OCI-M1 (cell line): ENCODE measurements around the gene COL9A1.
"Not testable (repeated sequence)": the region's sequence is repeated elsewhere in the genome, so short reads cannot be mapped to it uniquely, and the experiment has no call there.

Experiments
- DNase-seq: peaks from one replicate; lab custom pipeline; 2025; lab: John Stamatoyannopoulos, UW

Gene COL9A1

DNA sequence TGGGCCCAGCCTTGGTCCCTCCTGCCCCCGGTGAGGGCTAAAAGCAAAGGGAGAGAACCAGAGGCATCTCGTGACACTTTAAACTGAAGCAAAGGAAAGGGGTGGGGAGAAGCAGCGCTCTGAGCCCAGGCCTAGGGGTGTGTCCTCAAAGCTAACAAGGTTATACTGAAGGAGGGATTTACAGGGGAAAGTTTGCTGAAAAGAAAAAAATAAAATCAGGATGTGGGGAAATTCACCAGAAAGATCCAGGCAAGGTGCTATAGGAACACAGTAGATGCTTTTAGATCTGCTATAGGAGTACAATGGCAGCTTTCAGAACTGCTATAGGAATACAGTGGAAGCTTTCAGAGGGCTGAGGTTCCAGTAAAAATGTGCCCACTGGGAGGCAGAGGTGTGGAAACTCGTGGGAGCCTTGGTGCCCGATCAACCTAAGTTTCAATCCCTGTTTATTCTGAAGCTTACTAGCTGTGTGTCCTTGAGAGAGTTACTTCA, at the start of gene COL9A1:
COL9A1 (minus strand) TSS at position 51 of the 492 bp plus-strand sequence. CDS start 160 bp downstream, outside the sequence.
- no peak for DNase-seq

DNA sequence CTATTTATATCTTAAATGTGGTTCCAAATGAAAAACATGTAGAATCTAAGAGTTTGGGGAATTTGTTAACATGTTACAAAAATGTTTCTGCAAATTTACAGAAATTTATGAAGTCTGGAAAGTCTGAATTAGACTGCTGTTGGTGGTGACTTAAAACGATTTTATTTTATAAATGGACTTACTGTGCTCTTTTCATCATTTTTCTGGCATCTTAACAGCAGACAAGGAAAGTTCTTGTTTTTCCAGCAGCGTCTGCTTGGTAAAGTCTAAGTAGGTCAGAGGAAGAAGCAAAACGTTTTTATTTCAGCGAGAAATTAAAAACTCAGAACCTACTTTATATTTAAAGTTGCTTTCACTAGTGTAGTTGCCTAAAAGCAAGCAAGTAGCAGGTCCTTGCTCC, 48.6 kb upstream of the COL9A1 start:
- DNase-seq = no peak

DNA sequence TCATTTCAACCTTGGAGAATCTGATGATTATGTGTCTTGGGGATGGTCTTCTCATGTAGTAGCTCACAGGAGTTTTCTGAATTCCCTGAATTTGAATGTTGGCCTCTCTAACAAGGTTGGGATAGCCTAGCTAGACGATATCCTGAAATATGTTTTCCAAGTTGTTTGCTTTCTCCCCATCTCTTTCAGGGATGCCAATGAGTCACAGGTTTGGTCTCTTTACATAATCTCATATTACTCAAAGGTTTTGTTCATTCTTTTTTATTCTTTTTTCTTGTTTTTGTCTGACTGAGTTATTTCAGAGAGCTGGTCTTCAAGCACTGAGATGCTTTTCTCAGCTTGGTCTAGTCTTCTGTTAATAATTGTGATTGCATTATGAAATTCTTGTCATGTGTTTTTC, 42.7 kb upstream of the COL9A1 start:
- DNase-seq = no peak

DNA sequence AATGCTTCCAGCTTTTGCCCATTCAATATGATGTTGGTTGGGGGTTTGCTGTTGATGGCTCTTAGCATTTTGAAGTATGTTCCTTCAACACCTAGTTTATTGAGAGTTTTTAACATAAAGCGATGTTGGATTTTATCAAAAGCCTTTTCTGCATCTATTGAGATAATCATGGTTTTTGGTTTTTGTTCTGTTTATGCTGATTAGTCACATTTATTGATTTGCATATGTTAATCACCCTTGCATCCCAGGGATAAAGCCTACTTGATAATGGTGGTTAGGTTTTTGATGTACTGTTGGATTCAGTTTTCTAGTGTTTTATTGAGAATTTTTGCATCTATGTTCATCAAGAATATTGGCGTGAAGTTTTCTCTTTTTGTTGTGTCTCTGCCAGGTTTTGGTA, 40.4 kb upstream of the COL9A1 start:
- no peak for DNase-seq

DNA sequence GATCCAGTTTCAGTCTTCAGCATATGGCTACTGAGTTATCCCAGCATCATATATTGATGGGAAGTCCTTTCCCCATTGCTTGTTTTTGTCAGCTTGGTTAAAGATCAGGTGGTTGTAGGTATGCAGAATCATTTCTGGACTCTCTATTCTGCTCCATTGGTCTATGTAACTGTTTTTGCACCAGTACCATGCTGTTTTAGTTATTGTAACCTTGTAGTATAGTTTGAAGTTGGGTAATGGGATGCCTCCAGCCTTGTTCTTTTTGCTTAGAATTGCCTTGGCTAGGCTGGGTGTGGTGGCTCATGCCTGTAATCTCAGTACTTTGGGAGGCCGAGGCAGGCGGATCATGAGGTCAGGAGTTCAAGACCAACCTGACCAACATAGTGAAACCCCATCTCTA, 36.9 kb upstream of the COL9A1 start:
- DNase-seq = not testable (repeated sequence)

DNA sequence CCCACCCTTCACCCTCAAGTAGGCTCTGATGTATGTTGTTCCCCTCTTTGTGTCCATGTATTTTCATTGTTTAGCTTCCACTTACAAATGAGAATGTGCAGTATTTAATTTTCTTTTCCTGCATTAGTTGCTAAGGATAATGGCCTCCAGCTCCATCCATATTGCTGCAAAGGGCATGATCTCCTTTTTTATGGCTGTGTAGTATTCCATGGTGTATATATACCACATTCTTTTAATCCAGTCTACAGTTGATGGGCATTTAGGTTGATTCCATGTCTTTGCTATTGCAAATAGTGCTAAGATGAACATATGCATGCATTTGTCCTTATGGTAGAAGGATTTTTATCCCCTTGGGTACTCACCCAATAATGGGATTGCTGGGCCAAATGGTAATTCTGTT, 35.9 kb upstream of the COL9A1 start:
- no peak for DNase-seq

DNA sequence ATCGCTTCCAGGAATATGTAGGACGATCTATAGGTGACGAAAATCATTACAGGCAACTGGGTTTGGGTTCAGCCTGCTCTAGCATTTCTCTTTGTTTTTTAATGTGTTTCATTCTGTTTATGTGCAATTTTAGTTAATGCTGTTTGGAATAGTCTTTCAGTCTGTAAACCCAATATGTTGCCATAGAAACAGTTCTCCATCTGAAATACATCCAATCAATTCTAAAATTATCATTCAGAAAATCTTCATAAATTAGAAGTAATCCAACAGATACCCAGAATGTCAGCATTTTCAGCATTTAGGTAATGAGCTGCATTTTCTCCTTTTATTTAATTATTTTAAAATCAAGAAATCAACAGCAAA, 34.8 kb upstream of the COL9A1 start:
- no peak for DNase-seq

DNA sequence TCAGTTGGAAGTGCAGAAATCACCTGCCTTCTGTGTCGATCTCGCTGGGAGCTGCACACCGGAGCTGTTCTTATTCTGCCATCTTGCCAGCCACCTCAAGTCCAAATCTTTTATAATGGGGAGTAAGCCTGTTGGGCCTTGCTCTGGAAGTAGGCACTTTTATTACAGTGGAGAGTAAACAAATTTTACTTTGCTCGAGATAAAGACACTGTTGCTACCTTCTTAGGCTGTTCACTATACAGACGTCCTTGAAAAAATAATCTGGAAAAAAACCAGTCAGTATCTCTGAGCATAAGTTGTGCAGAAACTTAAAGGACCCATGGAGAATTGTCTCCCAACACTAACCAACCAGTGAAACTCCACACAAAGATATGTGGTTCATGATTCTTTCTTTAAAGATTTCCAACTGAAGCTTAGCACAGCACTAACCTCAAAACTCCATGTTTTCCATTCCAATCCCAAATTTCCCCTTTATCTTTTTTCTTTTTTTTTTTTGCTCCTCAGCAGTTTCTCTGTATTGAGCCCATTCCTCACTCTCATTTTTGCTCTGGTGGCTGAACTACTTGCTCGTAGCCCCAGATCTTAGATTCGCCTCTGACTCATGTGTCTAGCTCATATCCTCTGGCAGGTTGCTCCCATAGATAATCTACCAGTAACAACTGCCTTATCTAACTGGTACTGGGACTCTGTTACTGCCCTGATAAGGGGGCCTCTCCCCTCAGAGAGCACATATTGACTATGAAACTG, 34.3 kb upstream of the COL9A1 start:
- DNase-seq = peak; percentile 98

DNA sequence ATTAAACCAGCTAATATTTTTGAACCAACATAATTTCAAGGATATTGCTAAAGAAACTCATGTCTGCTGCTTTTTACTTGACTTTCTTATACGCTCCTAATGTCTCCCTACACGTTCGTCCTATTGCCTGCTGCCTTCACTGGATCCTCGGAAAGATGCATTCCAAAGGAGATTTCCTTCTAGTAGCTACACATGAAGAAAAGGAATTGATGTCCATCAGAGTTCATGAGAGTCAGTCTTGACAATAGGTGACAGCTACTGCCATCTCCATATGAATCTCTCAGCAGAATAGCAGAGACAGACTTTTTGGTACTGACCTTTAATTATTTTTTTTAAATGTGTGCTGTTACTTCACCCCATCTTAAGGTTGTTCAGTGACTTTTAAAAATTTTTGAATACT, 24.2 kb upstream of the COL9A1 start:
- DNase-seq = no peak

DNA sequence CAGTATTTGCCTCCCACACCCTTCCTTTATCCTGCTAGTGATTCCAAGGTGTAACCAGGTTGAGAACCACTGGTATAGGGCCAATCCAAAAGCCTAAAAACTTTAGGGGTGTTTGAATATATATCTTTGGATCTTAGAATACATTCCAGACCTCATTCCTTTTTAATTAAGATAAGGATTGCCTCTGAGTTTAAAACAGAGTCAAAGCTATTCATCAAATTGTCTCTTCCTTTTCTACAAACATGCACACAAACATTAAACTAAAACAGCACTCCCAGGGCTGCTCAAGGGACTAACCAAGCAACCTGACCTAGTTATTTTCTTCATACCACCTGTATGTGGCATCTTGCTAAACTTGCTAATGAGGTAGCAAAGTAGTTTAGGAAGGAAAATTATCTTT, 22.1 kb upstream of the COL9A1 start:
- no peak for DNase-seq

DNA sequence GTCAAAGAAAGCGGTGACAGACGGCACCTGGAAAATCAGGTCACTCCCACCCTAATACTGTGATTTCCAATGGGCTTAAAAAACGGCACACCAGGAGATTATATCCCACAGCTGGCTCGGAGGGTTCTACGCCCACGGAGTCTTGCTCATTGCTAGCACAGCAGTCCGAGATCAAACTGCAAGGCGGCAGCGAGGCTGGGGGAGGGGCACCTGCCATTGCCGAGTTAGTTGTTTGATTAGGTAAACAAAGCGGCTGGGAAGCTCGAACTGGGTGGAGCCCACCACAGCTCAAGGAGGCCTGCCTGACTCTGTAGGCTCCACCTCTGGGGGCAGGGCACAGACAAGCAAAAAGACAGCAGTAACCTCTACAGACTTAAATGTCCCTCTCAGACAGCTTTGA, 14.9 kb upstream of the COL9A1 start:
- DNase-seq = not testable (repeated sequence)

DNA sequence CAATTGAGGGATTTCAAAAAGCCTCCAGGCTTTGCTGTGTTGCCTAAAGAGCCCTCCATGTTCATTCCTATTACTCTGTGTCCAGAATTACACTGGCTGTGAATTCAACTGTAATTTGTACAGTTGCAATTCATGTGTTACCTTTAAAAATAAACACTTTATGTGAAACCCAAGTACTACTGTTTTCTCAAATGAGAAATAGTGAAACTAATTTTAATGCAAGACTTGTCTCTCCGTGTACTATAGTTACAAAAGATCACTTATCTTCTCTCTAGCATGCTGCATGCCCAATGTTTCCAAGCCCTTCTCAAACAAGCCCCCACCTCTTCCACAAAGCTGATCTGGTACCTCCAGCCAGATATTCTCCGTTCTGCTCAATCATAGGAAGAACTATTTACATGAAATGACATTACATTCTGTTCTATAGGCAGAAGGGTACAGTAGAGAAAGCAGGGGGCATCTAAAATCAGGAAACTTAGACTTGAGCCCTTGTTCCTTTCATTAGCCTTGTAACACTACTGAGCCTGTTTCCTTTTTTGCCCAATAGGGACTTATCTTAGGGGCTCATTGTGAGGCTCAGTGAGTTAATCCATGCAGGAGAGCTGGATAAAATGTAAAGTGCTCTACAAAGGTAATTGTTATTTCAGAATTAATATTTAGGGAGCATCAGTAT, 12.3 kb upstream of the COL9A1 start:
- DNase-seq = peak; percentile 32

DNA sequence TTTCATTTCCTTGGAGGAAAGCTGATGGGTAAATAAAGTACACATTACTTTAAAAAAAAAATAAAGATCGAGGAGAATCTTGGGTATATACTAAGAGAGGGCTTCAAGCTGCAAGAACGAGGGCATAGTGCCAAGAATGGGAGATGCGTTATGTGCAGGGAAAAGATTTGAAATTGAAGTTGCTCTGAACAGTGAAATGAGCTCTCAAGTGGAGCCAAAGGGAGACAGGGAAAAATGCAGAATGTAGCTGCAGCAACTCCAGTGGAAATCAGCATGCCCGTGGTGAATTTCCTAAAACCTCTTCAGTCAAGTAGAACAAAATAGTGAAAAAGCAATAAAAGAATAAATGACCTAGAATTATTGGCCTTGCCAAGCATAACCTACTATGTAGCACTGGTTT, 11.4 kb upstream of the COL9A1 start:
- DNase-seq = no peak

DNA sequence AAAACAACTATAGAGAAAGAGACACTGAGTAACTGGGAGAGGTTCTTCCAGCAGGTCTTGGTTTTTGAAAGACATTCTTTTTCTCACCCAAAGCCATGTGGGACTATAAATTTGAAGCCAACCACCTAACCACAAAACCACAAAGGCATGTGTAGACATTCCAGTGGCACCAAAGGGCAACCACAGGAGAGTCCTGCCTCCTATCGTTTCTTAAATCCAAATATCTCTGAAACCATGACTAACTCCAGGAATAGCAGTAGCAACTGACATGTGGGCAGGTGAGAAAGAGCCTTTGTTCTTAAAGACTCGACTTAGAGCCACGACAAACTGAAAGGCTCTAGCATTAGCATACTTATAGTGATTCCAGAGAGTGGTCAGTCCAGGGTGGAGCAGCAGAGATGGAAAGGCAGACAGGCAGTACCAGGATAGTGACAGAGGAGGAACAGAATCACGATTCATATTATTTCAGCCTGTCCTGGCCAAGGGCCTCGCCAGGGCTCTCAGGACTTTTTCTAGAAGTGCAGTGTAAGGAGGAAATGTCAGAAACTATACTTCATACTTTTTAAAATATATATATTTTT, 9.4 kb upstream of the COL9A1 start:
- peak; percentile 93 for DNase-seq

DNA sequence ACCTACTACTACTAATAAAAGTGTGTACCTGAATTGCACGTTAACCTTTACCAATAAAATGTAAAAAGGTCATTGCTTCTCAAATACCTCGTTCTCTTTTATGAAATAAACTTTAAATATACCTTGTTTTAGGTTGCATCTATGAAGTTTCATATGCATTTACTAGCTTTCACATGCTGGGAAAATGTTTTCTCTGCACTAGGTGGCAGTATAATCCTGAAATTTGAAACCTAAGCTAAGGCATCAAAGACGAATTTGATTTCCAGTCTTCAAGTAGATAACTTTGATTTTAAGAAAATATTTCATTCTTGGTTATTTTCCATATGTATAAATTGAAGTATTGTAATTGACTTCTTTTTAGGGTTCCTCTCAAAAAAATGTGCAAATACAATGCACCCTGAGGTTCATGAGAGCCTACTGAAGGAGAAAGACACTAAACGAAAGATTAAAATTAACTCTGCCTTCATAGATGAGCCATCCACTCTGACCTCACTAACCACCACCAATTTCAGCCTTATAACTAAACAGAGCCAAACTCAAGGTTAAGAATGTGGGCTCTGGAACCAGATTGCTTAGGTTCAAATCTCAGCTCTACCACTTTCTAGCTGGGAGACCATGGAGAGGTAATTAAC, 7.3 kb upstream of the COL9A1 start:
- DNase-seq = peak; percentile 82

DNA sequence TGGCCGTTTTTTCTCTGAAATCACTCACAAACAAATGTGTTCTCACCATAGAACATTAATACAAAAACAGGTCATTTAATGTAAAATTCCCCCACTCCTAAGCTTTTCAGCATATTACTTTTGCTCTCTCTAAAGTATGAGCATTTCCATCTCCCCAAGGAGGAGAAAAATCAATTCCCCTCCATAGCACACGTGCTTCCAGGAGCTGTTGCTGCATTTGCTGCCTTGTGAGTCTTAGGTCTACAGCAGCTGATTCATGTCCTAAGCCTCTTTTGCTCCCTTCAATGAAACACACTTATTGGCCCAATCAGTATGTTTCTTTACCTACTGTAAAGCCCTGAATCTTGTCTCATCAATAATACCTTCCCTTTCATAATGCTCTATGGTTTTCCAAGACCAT, 6.4 kb upstream of the COL9A1 start:
- DNase-seq = no peak

DNA sequence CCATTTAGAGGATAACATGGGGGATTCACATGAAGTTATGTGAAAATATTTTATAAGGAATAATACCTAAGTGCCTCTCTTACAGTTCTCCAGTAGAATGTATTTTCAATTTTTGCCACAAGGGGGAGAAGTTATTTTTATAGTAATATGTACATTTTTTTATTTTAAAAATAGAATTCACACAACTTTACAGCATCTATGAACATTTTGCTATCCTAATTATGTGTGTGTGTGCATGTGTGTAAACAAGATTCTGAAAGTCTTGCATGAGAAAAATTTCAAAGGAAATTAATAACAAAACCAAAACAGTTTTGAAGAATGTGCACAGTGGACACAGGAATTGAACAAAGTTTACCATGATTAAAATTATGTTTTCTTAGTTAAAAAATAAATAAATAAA, 5.3 kb upstream of the COL9A1 start:
- peak; percentile 51 for DNase-seq

DNA sequence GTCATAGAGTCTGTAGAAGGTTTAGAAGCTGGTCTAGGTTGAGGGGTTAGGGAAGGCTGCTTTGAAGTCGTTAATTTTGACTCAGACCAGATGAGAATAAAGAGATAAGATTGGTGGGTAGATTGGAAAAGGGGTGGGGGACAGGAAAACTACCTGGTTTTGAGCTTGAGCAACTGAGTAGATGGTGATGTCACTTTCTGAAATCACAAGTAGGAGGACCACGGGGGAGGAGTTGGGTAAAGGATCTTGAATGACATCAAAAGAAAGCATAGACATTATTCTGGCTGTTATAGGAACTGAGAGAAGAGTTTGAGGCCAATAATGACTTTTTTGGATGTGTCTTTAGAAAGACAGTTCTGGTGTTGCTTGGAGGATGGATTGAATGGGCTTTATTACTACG, 4.1 kb upstream of the COL9A1 start:
- DNase-seq = peak; percentile 29

DNA sequence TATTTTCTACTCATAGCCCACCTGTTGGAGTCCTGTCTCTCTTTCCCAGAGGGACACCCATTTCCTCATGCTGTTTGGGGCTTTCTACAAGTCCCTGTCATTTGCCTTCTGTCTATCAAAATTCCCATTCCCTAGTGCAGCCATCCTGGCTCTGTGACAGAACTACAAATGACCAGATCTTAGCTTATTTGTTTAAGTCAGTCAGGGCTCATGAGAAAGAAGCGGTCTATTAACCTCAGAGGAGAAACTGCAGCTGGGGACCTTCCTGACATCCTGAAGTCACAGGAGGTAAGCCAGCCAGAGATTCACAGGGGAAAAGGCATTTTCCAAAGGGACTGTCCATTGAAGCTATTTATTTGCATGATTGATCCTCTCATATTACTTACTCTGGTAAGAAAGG, 1.7 kb upstream of the COL9A1 start:
- no peak for DNase-seq

DNA sequence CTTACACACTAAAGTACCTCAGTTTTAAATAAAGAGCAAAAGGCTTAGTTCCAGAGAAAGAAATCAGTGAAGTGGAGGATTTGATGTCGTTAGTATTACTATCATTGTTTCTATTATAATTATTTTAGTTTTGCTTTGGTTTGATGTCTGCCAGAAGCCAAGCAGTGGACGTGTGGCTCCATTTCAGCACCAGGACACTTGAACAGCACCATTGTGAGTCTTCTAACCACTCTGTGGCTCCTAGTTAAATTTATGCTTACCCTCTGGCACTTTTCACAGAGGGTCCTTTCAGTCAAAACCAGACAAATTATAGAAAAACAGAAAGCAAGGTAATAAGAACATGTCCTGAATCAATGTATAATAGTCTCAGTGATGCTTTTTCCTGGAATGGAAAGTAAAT, 3.4 kb downstream of the COL9A1 start:
- peak; percentile 29 for DNase-seq

DNA sequence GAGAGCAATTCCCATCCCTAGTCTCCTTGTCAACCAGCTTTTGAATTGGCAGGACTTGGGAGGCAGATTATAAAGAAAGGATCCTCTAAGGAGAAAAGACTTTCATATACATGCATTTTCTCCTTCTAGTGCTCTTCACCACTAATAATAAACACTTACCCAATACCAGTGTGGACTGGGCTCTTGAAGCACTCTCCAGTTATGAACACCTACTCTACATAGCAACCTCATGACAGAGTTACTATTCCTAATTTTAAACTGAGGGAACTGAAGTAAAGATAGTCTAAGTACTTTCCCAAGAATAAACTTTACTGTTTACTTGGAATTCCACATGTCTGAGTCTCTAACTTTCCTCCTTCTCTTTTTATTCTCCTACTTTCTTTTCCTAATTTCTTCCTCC, 4.8 kb downstream of the COL9A1 start:
- no peak for DNase-seq

DNA sequence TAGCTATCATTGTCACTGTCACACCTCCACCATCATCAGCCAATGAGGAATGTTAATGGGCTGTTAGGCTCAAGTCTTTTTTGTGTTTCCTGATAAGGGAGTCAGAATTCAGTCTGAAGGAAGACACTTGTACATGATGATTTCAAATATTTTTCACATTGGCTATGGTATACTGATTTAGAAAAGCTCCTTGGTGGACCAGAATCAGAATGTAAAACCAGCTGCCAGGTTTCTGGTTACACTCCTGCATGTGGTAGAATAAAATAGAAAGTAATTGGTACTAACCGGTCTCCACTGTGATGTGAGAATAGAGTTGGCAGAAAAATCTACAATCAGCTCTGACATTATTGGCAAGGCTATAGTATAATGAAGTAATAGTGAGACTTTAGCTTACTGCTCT, 10.7 kb downstream of the COL9A1 start:
- DNase-seq = no peak

DNA sequence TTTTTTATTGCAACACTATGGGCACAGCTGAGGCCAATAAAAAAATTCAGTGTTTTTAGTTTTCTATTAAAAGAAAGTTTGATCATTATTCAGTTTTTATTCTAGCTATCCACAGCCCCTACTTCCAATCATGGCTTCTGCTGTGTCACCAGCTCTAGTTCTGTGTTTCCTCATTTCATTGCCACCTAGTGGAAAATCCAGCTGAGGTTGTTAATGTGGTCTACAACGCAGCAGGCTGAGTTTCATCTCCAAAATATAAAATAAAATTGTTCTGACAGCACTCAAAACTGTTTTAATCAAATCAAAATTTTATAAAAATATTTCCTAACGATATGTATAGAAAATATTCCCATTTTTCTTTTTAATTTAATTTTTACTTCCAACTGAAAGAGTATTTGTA, 13.6 kb downstream of the COL9A1 start:
- DNase-seq = peak; percentile 41
